Activated T-cell treated with anti-CD3 and anti-CD28 coated beads, Interleukin-2, amount 50 U/mL, for 48 hours (primary cell): Measurements from ENCODE around the gene FBXL7.

Source experiments
- DNase-seq, 2 experiments: peaks; one replicate each; pipeline ENCODE4 v3.0.0-alpha.2; 2020

FBXL7 gene

GRCh38 chr5:15545082-15545481 is 45.1 kb downstream of the FBXL7 start:
- DNase-seq, result no peak

- DNase-seq, result no peak
Observed at GRCh38 chr5:15547261-15547839, 47.4 kb downstream of the FBXL7 start.

- DNase-seq, result no peak
Observed at GRCh38 chr5:15549961-15550360, 50.0 kb downstream of the FBXL7 start.

GRCh38 chr5:15550502-15551112 is 50.6 kb downstream of the FBXL7 start:
- DNase-seq, result no peak

- DNase-seq, result no peak
Observed at GRCh38 chr5:15551113-15551504, 51.1 kb downstream of the FBXL7 start.

GRCh38 chr5:15554542-15554941 is 54.6 kb downstream of the FBXL7 start:
- no peak for DNase-seq

GRCh38 chr5:15555176-15555575 is 55.2 kb downstream of the FBXL7 start:
- no peak for DNase-seq

GRCh38 chr5:15558240-15558639 is 58.3 kb downstream of the FBXL7 start:
- DNase-seq, result no peak

- no peak for DNase-seq
Observed at GRCh38 chr5:15558681-15559080, 58.7 kb downstream of the FBXL7 start.

- no peak for DNase-seq
Observed at GRCh38 chr5:15560421-15560820, 60.4 kb downstream of the FBXL7 start.

GRCh38 chr5:15564523-15564922 is 64.5 kb downstream of the FBXL7 start:
- no peak for DNase-seq

GRCh38 chr5:15564957-15565356 is 65.0 kb downstream of the FBXL7 start:
- DNase-seq, result no peak

- DNase-seq, result no peak
Observed at GRCh38 chr5:15566306-15566705, 66.3 kb downstream of the FBXL7 start.

GRCh38 chr5:15566789-15567188 is 66.8 kb downstream of the FBXL7 start:
- no peak for DNase-seq

GRCh38 chr5:15570491-15570890 is 70.5 kb downstream of the FBXL7 start:
- no peak for DNase-seq

- DNase-seq, result no peak
Observed at GRCh38 chr5:15571081-15571480, 71.1 kb downstream of the FBXL7 start.

GRCh38 chr5:15571618-15572017 is 71.6 kb downstream of the FBXL7 start:
- DNase-seq, result no peak

- no peak for DNase-seq
Observed at GRCh38 chr5:15573590-15573989, 73.6 kb downstream of the FBXL7 start.

GRCh38 chr5:15574128-15574527 is 74.1 kb downstream of the FBXL7 start:
- DNase-seq, result no peak

GRCh38 chr5:15574806-15575325 is 74.9 kb downstream of the FBXL7 start:
- DNase-seq, result no peak

- no peak for DNase-seq
Observed at GRCh38 chr5:15575666-15576065, 75.7 kb downstream of the FBXL7 start.

GRCh38 chr5:15577132-15577531 is 77.2 kb downstream of the FBXL7 start:
- no peak for DNase-seq

- no peak for DNase-seq
Observed at GRCh38 chr5:15577831-15578230, 77.9 kb downstream of the FBXL7 start.

- DNase-seq, result no peak
Observed at GRCh38 chr5:15579193-15579990, 79.4 kb downstream of the FBXL7 start.
